DMS 273 (cell line): ENCODE measurements around the gene CIRBP.

Experiments used
- DNase-seq: peaks from one replicate; lab custom pipeline; 2025; ENCODE audit not compliant: unreplicated experiment; lab: John Stamatoyannopoulos, UW

Gene CIRBP

GRCh38 chr19:1269065-1269477, at the start of gene CIRBP:
Gene CIRBP (plus strand): TSS chr19:1269332. CDS start chr19:1270934, 1,602 bp downstream.
- DNase-seq = peak; percentile 99

- no peak for DNase-seq
Measured at GRCh38 chr19:1219786-1220476, 49.2 kb upstream of the CIRBP start.

DNA sequence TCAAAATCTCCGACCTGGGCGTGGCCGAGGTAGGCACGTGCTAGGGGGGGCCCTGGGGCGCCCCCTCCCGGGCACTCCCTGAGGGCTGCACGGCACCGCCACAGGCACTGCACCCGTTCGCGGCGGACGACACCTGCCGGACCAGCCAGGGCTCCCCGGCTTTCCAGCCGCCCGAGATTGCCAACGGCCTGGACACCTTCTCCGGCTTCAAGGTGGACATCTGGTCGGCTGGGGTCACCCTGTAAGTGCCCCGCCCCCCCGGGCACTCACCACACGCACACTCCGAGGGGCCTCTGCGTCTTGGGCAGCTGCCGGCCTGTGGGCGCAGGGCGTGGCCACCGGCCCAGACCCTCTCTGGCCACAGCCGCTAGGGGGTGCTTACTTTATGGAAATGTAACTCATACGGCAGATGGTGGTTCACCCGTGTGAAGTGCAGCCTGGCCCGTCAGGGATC, 48.6 kb upstream of the CIRBP start:
- DNase-seq = peak; percentile 92

DNA sequence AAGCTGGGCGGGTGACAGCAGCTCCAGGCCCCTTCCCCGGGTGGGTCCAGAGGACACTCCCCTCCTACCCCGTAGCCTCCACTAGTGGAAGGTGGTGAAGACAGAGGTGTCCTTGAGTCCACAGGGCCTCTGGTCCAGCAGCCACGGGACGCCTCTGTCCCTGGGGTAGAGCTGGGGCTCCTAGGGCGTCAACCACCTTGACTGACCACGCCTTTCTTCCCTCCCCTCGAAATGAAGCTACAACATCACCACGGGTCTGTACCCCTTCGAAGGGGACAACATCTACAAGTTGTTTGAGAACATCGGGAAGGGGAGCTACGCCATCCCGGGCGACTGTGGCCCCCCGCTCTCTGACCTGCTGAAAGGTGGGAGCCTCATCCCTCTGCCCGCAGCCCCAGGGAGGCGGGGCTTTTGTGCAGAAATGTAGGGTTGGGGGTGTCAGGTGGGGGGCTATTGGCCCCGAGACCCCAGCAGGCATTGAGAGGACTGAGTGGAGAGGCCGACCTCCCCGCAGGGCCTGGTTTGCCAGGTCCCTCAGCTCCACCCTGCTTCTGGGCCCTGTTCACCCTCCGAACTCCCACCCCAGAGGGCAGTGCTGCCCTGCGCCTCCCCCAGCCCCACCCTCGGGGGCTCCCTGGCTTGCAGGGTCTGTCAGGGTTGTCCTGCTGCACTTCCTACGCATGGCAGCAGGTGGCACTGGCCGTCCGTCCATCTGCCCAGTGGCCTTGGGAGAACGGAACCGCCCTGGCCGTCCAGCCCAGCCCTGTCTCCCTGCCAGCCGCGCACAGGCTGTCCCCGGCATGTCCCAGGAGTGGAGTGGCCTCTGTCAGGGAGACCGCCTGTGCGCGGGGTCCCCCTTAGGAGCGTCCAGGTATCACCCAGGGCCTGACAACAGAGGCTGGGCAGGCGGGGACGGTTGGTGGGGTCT, 47.9 kb upstream of the CIRBP start:
- DNase-seq = peak; percentile 52

GRCh38 chr19:1221904-1222255, 47.3 kb upstream of the CIRBP start:
- DNase-seq = no peak

GRCh38 chr19:1222394-1222793, 46.7 kb upstream of the CIRBP start:
- DNase-seq = peak; percentile 39

DNA sequence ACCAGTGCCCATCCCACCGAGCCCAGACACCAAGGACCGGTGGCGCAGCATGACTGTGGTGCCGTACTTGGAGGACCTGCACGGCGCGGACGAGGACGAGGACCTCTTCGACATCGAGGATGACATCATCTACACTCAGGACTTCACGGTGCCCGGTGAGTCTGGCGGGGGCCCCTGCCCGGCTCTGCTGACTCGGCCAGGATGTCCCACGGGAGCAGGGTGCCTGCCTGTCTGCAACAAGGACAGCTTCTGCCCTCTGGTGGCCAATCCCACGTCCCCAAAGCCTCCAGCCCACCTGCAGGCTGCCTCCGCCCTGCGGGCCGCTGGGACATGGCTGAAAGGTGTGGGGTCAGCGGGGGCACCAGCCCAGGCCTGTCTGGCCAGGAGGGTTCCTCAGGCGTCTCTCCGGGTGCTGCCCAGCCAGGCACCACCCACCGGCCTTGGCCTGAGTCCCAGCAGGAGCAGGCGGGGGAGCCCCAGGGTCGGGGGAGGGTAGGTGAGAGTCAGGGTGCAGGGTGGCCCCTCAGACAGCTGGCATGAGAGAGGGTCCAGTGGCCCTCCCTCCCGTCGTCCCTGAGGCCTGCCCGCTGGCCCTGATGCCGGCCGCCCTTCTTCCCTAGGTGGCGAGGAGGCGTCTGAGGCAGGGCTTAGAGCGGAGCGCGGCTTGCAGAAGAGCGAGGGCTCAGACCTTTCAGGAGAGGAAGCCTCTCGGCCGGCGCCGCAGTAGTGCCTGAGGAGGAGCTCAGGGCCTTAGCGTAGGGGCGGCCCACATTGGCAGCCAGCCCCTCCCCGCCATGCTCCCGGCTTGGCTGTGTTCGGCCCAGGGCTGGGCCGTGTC, 45.9 kb upstream of the CIRBP start:
- peak; percentile 63 for DNase-seq

DNA sequence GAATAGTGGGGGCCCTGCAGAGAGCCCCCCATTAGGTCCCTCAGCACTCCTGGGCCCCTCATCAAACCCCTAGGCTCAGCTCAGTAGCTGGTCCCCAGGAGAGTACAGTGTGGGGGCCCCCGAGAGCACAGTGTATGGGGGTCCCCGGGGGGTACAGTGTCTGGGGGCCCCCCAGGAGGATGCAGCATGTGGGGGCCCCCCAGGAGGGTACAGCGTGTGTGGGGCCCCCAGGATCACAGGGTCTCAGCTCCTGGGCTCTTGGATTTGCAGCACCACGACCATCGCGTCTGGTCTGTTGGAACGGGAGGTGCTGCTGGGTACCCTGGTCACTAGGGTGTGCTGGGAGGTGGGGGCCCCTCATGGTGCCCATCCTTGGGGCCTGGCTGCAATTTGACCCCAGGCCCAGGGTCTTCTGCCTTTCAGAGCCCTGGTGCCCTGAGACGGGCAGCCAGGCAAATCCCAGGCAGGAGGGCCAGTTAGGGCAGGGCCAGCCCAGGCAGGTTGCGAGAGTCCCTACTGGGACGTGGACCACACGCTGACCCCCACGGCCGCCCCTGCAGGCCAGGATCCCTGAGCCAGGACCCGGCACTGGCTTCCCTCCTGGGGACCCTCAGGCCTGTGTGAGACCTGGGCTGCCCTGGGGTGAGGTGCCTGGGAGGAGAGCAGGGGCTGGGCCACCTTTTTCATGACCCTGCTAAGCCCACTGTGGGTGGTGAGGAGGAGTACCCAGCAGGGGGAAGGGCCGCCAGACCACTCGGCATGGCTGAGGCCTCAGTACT, 44.9 kb upstream of the CIRBP start:
- no peak for DNase-seq

DNA sequence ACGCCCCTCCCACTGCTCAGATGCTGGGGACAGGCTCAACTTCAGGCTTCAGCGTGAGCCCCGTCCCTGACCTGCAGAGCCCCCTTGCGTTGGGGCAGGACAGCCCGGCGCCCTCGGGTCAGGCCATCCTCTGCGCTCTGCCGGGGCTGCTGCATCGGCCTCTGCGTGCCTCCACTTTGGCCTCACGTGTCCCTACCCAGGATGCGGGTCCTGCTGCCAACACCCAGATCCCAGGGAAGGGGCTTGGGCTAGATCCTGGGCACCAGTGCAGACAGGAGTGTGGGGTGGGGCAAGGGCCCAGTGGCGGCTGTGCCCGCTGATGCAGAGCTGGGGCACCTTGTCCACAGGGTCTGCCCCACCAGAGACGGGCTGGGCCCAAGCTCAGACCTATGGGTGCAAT, 44.3 kb upstream of the CIRBP start:
- no peak for DNase-seq

GRCh38 chr19:1225440-1226226, 43.5 kb upstream of the CIRBP start:
- no peak for DNase-seq

GRCh38 chr19:1226227-1226518, 43.0 kb upstream of the CIRBP start:
- no peak for DNase-seq

- DNase-seq = no peak
Measured at GRCh38 chr19:1226522-1227303, 42.4 kb upstream of the CIRBP start.

DNA sequence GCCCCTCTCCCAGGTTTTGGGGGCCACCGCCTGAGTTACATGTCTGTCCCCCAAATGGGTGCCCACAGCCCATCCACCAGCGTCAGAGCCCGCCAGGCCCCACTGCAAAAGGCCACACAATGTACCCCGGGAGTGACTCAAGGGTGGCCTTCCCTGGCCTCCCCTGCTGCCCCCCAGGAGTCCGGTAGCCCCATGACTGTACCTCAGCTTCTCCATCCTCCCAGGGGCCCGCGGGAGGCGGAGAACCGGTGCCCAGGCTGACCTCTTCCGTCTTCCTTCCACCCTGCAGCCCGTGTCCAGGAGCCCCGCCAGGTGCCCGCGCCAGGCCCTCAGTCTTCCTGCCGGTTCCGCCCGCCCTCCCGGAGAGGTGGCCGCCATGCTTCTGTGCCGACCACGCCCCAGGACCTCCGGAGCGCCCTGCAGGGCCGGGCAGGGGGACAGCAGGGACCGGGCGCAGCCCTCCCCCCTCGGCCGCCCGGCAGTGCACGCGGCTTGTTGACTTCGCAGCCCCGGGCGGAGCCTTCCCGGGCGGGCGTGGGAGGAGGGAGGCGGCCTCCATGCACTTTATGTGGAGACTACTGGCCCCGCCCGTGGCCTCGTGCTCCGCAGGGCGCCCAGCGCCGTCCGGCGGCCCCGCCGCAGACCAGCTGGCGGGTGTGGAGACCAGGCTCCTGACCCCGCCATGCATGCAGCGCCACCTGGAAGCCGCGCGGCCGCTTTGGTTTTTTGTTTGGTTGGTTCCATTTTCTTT, 41.7 kb upstream of the CIRBP start:
- DNase-seq = no peak

DNA sequence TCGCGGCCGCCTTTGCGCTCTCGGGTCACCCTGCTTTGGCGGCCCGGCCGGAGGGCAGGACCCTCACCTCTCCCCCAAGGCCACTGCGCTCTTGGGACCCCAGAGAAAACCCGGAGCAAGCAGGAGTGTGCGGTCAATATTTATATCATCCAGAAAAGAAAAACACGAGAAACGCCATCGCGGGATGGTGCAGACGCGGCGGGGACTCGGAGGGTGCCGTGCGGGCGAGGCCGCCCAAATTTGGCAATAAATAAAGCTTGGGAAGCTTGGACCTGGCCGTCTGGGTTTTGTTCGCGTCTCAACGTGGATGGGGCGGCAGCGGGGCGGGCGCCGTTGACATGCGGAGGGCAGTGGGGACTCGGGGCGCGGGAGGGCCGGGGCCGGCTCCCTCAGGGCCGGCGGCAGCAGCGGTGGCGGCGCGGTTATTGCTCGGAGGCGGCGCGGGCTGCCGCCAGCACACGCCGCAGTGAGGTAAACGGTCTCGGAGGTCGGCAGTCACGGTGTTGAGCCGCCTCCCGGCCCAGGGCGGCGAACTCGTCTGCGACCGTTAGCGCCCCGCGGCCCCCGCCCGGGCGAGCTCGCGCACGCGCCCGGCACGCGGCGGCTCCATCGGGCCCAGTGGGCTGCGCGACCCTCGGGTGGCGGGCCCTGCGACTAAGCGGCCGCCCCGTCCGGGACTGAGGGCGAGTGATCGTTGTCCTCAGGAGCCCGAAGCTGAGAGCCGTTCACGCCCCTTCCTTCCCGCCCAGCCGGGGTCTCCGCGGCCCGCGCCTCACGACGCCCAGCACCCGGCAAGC, 40.8 kb upstream of the CIRBP start:
- no peak for DNase-seq

- DNase-seq = no peak
Measured at GRCh38 chr19:1229056-1229923, 39.8 kb upstream of the CIRBP start.

- DNase-seq = no peak
Measured at GRCh38 chr19:1229924-1230782, 39.0 kb upstream of the CIRBP start.
